ENCODE data around the gene CHD9.

GRCh38 chr16:53091466-53092211 is 36.8 kb downstream of the CHD9 start:
- TF ChIP-seq, protein P1, sequence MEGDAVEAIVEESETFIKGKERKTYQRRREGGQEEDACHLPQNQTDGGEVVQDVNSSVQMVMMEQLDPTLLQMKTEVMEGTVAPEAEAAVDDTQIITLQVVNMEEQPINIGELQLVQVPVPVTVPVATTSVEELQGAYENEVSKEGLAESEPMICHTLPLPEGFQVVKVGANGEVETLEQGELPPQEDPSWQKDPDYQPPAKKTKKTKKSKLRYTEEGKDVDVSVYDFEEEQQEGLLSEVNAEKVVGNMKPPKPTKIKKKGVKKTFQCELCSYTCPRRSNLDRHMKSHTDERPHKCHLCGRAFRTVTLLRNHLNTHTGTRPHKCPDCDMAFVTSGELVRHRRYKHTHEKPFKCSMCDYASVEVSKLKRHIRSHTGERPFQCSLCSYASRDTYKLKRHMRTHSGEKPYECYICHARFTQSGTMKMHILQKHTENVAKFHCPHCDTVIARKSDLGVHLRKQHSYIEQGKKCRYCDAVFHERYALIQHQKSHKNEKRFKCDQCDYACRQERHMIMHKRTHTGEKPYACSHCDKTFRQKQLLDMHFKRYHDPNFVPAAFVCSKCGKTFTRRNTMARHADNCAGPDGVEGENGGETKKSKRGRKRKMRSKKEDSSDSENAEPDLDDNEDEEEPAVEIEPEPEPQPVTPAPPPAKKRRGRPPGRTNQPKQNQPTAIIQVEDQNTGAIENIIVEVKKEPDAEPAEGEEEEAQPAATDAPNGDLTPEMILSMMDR (IDR thresholded peaks at IDR 0.05; ENCODE audit: low read length) = no peak
- TF ChIP-seq EZH2 (IDR thresholded peaks at IDR 0.05; ENCODE audit: borderline replicate concordance, low read length) = no peak

All from OCI-LY1 (cell line).